NCI-H524 (cell line): ENCODE results near the gene SP6.

ENCODE experiments used
- DNase-seq, 2 experiments: peaks; one replicate each; lab custom pipeline; 2025; lab: John Stamatoyannopoulos, UW

Gene SP6

DNA sequence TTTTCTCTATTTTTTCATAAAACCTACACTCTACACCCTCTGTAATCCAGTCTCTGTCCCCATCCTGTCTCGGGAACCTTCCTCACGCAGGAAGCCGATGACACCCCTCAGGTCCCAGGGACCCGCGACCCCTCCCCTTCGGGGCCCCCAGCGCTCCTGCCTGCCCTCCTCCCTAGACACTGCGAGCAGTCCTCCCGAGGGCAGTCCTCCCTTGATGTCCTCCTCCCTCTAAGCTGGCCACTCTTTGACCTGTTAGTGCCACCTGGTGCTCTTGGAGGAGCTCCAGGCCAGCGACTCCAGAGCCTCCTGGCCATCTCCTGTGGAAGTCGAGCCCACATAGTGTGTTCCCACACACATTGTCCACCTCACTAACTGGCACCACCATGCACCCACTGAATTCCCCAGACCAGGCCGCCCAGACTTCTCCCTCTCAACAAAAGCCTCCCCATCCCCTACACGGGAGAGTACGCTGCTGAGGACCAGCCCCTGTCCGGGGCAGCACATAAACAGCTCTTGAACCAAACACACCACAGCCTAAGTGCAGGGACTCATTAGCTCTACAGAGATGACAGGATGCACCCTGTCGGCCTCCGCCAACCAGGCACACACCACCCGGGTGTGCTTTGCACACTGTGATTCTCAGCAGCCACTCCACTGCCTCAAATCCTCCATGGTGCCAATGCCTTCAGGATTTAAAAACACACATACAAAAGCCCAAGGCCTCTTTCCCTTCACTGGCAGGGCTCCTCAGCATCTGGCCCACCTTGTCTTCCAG is 38.6 kb downstream of the SP6 start:
- no peak for DNase-seq

GRCh38 chr17:47811709-47812108 is 39.3 kb downstream of the SP6 start:
- no peak for DNase-seq

GRCh38 chr17:47810901-47811635 is 39.9 kb downstream of the SP6 start:
- DNase-seq: no peak

DNA sequence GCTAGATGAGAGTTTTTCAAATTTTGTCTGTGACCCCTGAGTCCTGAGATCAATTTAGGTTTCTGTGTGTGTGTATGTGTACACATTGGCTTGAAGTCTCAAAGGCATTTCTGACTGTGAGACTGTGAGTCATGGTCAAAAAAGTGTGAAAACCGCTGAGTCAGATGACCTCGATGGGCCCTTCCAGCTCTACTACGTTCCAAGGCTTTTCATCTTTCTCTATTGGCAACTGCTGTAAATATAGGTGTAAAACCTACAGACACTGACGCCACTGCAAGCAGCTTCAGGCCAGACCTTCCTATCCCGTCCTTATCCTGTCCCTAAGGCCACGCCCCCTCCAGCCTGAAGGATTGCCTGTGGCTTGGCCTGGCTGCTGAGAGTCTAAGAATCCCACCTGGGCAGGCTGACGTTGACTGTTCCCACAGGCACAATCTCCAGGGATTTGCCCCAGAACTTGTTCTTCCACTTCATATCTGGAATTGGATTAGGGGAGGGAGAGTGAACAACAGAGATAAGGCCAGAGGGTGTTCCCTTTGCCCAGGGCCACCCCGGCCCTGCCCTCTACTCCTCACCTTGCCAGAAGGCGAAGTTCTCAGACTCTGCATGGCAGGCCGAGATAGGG is 40.7 kb downstream of the SP6 start:
- no peak for DNase-seq

GRCh38 chr17:47808830-47809480 is 42.0 kb downstream of the SP6 start:
- DNase-seq: no peak

- DNase-seq: no peak
Measured at GRCh38 chr17:47808036-47808829, 42.7 kb downstream of the SP6 start.

- DNase-seq: no peak
Measured at GRCh38 chr17:47807421-47807820, 43.5 kb downstream of the SP6 start.

DNA sequence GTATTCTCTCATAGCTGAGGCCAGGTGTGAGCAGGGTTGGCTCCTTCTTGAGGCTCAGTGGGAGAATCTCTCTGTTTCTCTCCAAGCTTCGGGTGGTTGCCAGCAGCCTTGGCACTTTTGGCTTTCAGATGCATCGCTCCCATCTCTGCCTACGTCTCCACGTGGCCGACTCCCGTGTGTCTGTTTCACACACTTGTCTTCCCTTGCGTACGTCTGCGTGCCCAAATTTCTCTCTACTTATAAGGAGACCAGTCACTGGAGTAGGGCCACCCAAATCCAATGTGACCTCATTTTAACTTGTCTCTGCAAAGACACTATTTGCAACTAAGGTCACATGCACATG is 44.1 kb downstream of the SP6 start:
- DNase-seq: no peak

GRCh38 chr17:47806026-47806912 is 44.7 kb downstream of the SP6 start:
- DNase-seq: no peak

DNA sequence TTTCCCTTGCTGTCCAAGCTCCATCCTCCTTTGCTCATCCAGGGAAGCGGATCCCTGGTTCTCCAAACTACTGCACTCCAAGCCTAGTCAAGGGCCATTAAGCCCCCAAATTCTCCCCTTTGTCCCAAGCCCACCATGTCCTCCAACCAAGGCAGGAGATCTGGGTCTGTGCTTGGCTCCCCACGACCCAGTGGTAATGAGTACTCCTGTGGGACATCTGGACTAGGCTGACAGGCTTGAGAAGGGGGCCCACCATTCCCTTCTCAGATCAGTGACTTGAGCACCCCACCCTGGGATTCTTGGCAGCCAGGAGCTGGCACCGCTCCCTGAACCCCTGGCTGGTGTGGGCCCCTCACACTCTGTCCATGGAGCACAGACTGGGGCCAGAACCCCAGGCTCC is 46.5 kb downstream of the SP6 start:
- DNase-seq: no peak

- no peak for DNase-seq
Measured at GRCh38 chr17:47803751-47804150, 47.2 kb downstream of the SP6 start.

- DNase-seq: no peak
Measured at GRCh38 chr17:47803201-47803600, 47.8 kb downstream of the SP6 start.

DNA sequence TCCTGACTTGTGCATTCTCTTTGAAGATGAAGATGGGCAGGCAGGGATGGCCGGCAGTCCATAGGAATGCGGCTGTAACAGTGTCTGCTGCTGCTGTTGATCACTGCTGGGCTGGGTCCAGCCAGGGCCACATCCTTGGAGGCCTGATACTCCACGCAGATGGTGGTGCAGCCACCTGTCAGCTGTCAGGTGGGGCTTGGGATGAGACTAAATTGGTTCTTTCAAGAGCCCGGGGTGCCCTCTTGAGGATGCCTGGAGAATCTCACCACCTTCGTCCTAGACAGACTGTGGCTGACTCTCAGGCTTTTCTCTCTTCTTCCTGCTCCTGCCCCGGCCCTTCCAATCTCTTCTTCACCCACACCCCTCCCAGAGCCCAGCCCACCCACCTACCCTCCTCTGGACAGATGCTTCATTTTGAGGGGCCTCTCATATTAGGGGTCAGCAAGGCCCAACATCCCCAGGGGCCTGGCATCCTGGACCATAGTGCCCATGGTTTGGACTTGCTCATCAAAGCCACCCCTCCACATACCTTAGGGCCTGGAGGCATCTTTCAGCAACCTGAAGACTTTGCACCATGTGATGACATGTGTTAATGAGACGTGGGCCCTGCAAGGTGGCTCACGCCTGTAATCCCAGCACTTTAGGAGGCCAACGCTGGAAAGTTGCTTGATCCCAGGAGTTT is 48.5 kb downstream of the SP6 start:
- peak; percentile 84 to 94 for DNase-seq

- no peak for DNase-seq
Measured at GRCh38 chr17:47801906-47802305, 49.1 kb downstream of the SP6 start.

GRCh38 chr17:47801176-47801765 is 49.7 kb downstream of the SP6 start:
- DNase-seq: no peak

DNA sequence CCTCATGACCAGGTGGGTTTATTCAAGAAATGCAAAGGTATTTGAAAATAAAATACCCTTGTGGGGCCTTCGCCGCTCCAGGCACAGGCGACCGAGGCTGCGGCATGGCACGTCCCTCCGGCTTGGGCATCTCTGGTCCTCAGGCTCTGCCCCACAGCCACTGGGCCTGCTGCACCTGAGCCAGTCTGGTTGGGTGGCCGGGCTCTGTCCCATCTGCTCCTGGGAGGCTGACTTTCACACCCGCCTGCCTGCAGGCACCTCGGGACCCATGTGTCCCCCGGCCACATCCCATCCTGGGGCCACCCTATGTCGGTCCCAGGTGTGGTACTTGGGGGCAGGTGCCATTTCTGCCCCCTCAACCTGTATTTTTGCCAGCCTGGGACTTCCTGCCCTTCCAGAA is 50.3 kb downstream of the SP6 start:
- DNase-seq: no peak

GRCh38 chr17:47797797-47798196 is 53.2 kb downstream of the SP6 start:
- DNase-seq: no peak
